ENCODE measurements around the gene GOSR2. TPM values are rescaled to one million over a fixed set of nuclear protein-coding genes. Genes with fewer than 3 reads are reported as not detected.

GOSR2 gene
- total and polyA plus RNA-seq, 12 donors: 14.4 to 69.2 (median 43.3) TPM

DNA sequence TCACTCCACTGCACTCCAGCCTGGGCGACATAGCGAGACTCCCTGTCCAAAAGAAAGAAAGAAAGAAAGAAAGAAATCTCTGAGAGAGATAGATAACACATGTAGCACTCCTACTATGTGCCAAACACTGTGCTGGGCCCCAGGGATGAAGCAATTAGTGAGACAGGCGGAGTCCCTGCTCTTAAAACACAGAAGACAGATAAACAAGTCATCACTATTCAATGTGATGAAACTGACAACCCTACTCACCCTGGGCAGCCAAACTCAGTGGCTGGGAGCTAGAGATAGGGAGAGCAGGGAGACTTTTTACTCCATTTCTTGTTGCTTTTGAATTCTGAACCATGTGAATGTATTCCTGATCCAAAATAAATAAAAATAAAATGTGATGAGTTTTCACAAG lies 35.2 kb upstream of the GOSR2 start:
- H3K4me1 ChIP-seq (replicated peaks in 1 of 2): no peaks in the 10 kb centered on the region
- H3K4me3 ChIP-seq: no peak overlapping the region
- no peaks in the 10 kb centered on the region for H3K9me3 ChIP-seq (replicated peaks in 1 of 3)
- H3K27me3 ChIP-seq: no peaks in the 10 kb centered on the region
- intact Hi-C loops (cut with DNase I): no loop called here
- no peaks in the 10 kb centered on the region for H3K36me3 ChIP-seq (replicated peaks in 1 of 2)
- TF ChIP-seq, protein P1, sequence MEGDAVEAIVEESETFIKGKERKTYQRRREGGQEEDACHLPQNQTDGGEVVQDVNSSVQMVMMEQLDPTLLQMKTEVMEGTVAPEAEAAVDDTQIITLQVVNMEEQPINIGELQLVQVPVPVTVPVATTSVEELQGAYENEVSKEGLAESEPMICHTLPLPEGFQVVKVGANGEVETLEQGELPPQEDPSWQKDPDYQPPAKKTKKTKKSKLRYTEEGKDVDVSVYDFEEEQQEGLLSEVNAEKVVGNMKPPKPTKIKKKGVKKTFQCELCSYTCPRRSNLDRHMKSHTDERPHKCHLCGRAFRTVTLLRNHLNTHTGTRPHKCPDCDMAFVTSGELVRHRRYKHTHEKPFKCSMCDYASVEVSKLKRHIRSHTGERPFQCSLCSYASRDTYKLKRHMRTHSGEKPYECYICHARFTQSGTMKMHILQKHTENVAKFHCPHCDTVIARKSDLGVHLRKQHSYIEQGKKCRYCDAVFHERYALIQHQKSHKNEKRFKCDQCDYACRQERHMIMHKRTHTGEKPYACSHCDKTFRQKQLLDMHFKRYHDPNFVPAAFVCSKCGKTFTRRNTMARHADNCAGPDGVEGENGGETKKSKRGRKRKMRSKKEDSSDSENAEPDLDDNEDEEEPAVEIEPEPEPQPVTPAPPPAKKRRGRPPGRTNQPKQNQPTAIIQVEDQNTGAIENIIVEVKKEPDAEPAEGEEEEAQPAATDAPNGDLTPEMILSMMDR (IDR thresholded peaks at IDR 0.05): no peak
- no peak for TF ChIP-seq POLR2A (IDR thresholded peaks at IDR 0.05)
- no peak for DNase-seq
- 77 to 88% (median 83%) methylated on average over 3 of the region's 3 CpGs for WGBS, 4 donors
- no peak overlapping the region for H3K27ac ChIP-seq

DNA sequence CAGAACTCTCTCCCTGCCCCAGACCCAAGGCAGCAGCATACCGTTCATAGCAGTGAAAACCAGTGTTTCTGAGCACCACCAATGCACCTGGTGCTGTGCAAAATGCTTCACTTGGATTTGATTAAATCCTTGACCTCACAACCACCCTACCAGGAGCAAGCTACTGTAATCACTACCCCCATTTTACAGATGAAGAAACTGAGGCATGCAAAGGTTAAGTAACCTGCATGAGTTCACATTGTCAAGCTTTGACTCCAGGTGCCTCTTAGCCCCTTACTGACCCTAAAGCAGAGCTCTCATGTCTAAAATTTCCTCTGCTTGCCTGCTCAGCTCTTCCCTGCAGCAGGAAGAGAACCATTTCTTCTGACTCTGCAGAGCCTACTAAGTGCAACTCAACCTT lies 34.2 kb upstream of the GOSR2 start:
- Histone ChIP-seq H3K4me3 (no peak overlapping the region), H3K27me3 (no peaks in the 10 kb centered on the region), H3K27ac (no peak overlapping the region), H3K36me3 (replicated peaks in 1 of 2) (no peaks in the 10 kb centered on the region), H3K4me1 (replicated peaks in 1 of 2) (no peaks in the 10 kb centered on the region), H3K9me3 (replicated peaks in 1 of 3) (no peaks in the 10 kb centered on the region)
- 63 to 100% (median 82%) methylated on average over 1 of the region's 1 CpG for WGBS, 4 donors
- no peak for DNase-seq
- intact Hi-C loops (cut with DNase I): no loop called here
- no peak for TF ChIP-seq POLR2A (IDR thresholded peaks at IDR 0.05)
- TF ChIP-seq, protein P1 (IDR thresholded peaks at IDR 0.05): no peak

DNA sequence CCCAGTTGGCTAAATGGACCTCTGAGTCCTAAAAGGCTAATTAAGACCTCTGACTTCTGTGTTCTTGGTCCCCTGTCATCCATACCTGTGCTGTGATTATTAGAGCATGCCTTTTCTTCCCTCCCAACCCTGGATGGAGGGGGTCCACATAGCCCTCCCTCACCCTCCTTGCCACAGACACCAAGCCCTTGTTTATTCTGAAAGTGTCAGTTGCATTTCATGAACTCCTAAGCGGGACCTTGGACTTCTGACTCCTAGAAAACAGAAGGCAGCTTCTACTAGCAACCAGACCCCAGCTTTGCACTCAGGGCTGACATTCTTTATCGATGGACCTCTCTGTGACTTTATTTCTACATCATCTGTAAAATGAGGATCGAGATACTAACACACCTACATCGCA lies 33.4 kb upstream of the GOSR2 start:
- WGBS, 4 donors: 69 to 81% (median 79%) methylated on average over 4 of the region's 4 CpGs
- no peak overlapping the region for H3K27ac ChIP-seq
- no peak for TF ChIP-seq POLR2A (IDR thresholded peaks at IDR 0.05)
- TF ChIP-seq, protein P1 (IDR thresholded peaks at IDR 0.05): no peak
- H3K36me3 ChIP-seq (replicated peaks in 1 of 2): no peaks in the 10 kb centered on the region
- intact Hi-C loops (cut with DNase I): no loop called here
- H3K4me1 ChIP-seq (replicated peaks in 1 of 2): no peaks in the 10 kb centered on the region
- H3K4me3 ChIP-seq: no peak overlapping the region
- no peaks in the 10 kb centered on the region for H3K27me3 ChIP-seq
- no peaks in the 10 kb centered on the region for H3K9me3 ChIP-seq (replicated peaks in 1 of 3)
- no peak for DNase-seq

DNA sequence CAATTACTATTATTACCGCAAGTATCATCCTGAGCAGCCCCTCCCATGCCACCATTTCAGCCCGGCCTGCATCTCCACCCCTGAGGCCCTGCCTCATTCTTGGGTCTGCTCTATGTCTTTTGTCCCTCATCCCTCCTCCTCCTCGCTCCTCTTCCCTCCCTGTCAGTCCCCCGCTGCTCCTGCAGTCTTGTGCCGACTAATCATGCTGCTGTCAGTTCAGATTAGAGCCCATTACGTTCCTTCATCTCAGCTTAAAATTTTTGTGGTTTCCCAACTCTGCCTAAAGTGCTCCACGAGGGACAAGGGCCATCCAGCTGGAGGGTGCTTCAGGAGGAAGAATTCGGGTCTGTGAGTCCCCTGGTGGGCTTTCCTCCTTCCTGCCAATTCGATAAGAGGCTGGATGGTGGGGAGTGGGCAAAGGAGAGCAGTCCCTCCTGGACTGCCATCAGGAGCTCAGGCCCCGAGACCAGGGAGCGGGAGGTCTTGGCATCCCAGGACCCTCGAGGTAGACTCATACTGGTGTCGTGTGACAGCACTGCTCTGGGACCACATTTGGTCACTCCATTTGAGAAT lies 32.9 kb upstream of the GOSR2 start:
- H3K27ac ChIP-seq: no peak overlapping the region
- DNase-seq: no peak
- H3K36me3 ChIP-seq (replicated peaks in 1 of 2): no peaks in the 10 kb centered on the region
- no peak overlapping the region for H3K4me3 ChIP-seq
- no peaks in the 10 kb centered on the region for H3K27me3 ChIP-seq
- intact Hi-C loops (cut with DNase I): no loop called here
- H3K9me3 ChIP-seq (replicated peaks in 1 of 3): no peaks in the 10 kb centered on the region
- TF ChIP-seq, protein P1 (IDR thresholded peaks at IDR 0.05): no peak
- H3K4me1 ChIP-seq (replicated peaks in 1 of 2): no peaks in the 10 kb centered on the region
- 67 to 71% (median 69%) methylated on average over 6 to 13 of the region's 13 CpGs for WGBS, 4 donors
